Activated naive CD8-positive, alpha-beta T cell treated with anti-CD3 and anti-CD28 coated beads, Interleukin-2, amount 50 U/mL, for 16 hours (primary cell): Measurements from ENCODE around the gene CYB5A.

ENCODE experiments used
- DNase-seq: peaks from one replicate; pipeline ENCODE4 v3.0.0-alpha.2; 2020; ENCODE audit warnings: low read depth, low spot score

Gene CYB5A

GRCh38 chr18:74248189-74248588 lies 43.6 kb downstream of the CYB5A start:
- DNase-seq = no peak

- no peak for DNase-seq
Measured at GRCh38 chr18:74244554-74244953, 47.2 kb downstream of the CYB5A start.

GRCh38 chr18:74243127-74243526 lies 48.6 kb downstream of the CYB5A start:
- no peak for DNase-seq

- DNase-seq = no peak
Measured at GRCh38 chr18:74242438-74243096, 49.2 kb downstream of the CYB5A start.

GRCh38 chr18:74241970-74242369 lies 49.8 kb downstream of the CYB5A start:
- no peak for DNase-seq

- no peak for DNase-seq
Measured at GRCh38 chr18:74241426-74241825, 50.3 kb downstream of the CYB5A start.

GRCh38 chr18:74239567-74239966 lies 52.2 kb downstream of the CYB5A start:
- no peak for DNase-seq

GRCh38 chr18:74234326-74235171 lies 57.2 kb downstream of the CYB5A start:
- DNase-seq = no peak

- no peak for DNase-seq
Measured at GRCh38 chr18:74233933-74234325, 57.8 kb downstream of the CYB5A start.

GRCh38 chr18:74230922-74231714 lies 60.6 kb downstream of the CYB5A start:
- no peak for DNase-seq

GRCh38 chr18:74229891-74230290 lies 61.9 kb downstream of the CYB5A start:
- no peak for DNase-seq

- no peak for DNase-seq
Measured at GRCh38 chr18:74229005-74229404, 62.8 kb downstream of the CYB5A start.

GRCh38 chr18:74228312-74228711 lies 63.5 kb downstream of the CYB5A start:
- DNase-seq = no peak

- no peak for DNase-seq
Measured at GRCh38 chr18:74226666-74227065, 65.1 kb downstream of the CYB5A start.

- no peak for DNase-seq
Measured at GRCh38 chr18:74226156-74226555, 65.6 kb downstream of the CYB5A start.

GRCh38 chr18:74225193-74225840 lies 66.4 kb downstream of the CYB5A start:
- no peak for DNase-seq

- DNase-seq = no peak
Measured at GRCh38 chr18:74222710-74223494, 68.9 kb downstream of the CYB5A start.

- no peak for DNase-seq
Measured at GRCh38 chr18:74221081-74221480, 70.7 kb downstream of the CYB5A start.

GRCh38 chr18:74219056-74219455 lies 72.7 kb downstream of the CYB5A start:
- no peak for DNase-seq

GRCh38 chr18:74217476-74218143 lies 74.2 kb downstream of the CYB5A start:
- DNase-seq = no peak
